SU-DHL-6 (cell line): ENCODE results near the gene ETV6.

Source experiments
- H2AFZ ChIP-seq: fragments of 200-600 bp; sonication (generic); 2 replicates; pipeline ENCODE4 v1.6.1; 2014; ENCODE audit warnings: low read depth, mild to moderate bottlenecking, moderate library complexity, mixed read lengths, antibody characterized with exemption, low read length; ENCODE audit not compliant: severe bottlenecking
- H3F3A ChIP-seq: fragments of 200-600 bp; shearing (Covaris generic); 2 replicates; pipeline ENCODE4 v1.6.0; 2016; ENCODE audit warnings: antibody characterized with exemption, mild to moderate bottlenecking; ENCODE audit not compliant: insufficient read depth
- H3K27ac ChIP-seq: fragments of 200-600 bp; sonication (generic); 2 replicates; pipeline ENCODE4 v1.5.1; 2016; ENCODE audit warnings: low read depth, mild to moderate bottlenecking, low read length, moderate library complexity, mixed read lengths
- H3K27me3 ChIP-seq: fragments of 200-600 bp; sonication (generic), shearing (Covaris generic); 2 replicates; pipeline ENCODE4 v1.6.0; 2014; ENCODE audit warnings: mild to moderate bottlenecking, low read length
- H3K36me3 ChIP-seq: fragments of 200-600 bp; sonication (generic); 2 replicates; pipeline ENCODE4 v1.6.1; 2014; ENCODE audit warnings: mild to moderate bottlenecking, low read length, mixed read lengths
- H3K4me2 ChIP-seq: fragments of 300-600, 200-600 bp; shearing (Covaris generic), sonication (generic); 2 replicates; pipeline ENCODE4 v1.6.0; 2014; ENCODE audit warnings: low read length, low read depth, mild to moderate bottlenecking; ENCODE audit not compliant: poor library complexity, severe bottlenecking
- H3K4me3 ChIP-seq: fragments of 200-600 bp; sonication (generic); 2 replicates; pipeline ENCODE4 v1.5.1; 2014; ENCODE audit warnings: antibody characterized with exemption, low read length, mild to moderate bottlenecking, mixed read lengths; ENCODE audit not compliant: insufficient read depth, poor library complexity, severe bottlenecking
- H3K79me2 ChIP-seq: fragments of 200-600 bp; sonication (generic); 2 replicates; pipeline ENCODE4 v1.6.1; 2014; ENCODE audit warnings: mild to moderate bottlenecking, low read length, moderate library complexity; ENCODE audit not compliant: insufficient read depth
- H3K9ac ChIP-seq: fragments of 200-600 bp; sonication (generic); 2 replicates; pipeline ENCODE4 v1.7.0; 2014; ENCODE audit warnings: mild to moderate bottlenecking, low read length
- H3K9me2 ChIP-seq: fragments of 200-600 bp; sonication (generic); replicated peaks from 2 replicates; pipeline ENCODE4 v1.6.1; 2014; ENCODE audit warnings: low read length; ENCODE audit not compliant: insufficient read depth
- H3K9me3 ChIP-seq: fragments of 200-600 bp; sonication (generic); 2 replicates; pipeline ENCODE4 v1.6.1; 2014; ENCODE audit warnings: low read length, mixed read lengths; ENCODE audit not compliant: insufficient read depth
- H4K20me1 ChIP-seq: fragments of 200-600 bp; sonication (generic); 2 replicates; pipeline ENCODE4 v1.6.1; 2014; ENCODE audit warnings: low read depth, mild to moderate bottlenecking, antibody characterized with exemption, low read length, moderate library complexity, mixed read lengths
- EZH2phosphoT487 ChIP-seq: fragments of 200-600 bp; sonication (generic), shearing (Covaris generic); conservative IDR thresholded peaks from 2 replicates; pipeline ENCODE4 v1.6.1; 2018; ENCODE audit warnings: mild to moderate bottlenecking, antibody characterized with exemption, low read length, moderate library complexity, mixed read lengths
- TF ChIP-seq, protein P1 (sequence below): fragments of 200-600 bp; sonication (generic); IDR thresholded peaks from one replicate; pipeline ENCODE4 v1.5.1; 2017; ENCODE audit warnings: antibody characterized with exemption, mild to moderate bottlenecking, low read length, moderate library complexity; ENCODE audit not compliant: insufficient read depth, poor library complexity, severe bottlenecking

ETV6 gene

DNA sequence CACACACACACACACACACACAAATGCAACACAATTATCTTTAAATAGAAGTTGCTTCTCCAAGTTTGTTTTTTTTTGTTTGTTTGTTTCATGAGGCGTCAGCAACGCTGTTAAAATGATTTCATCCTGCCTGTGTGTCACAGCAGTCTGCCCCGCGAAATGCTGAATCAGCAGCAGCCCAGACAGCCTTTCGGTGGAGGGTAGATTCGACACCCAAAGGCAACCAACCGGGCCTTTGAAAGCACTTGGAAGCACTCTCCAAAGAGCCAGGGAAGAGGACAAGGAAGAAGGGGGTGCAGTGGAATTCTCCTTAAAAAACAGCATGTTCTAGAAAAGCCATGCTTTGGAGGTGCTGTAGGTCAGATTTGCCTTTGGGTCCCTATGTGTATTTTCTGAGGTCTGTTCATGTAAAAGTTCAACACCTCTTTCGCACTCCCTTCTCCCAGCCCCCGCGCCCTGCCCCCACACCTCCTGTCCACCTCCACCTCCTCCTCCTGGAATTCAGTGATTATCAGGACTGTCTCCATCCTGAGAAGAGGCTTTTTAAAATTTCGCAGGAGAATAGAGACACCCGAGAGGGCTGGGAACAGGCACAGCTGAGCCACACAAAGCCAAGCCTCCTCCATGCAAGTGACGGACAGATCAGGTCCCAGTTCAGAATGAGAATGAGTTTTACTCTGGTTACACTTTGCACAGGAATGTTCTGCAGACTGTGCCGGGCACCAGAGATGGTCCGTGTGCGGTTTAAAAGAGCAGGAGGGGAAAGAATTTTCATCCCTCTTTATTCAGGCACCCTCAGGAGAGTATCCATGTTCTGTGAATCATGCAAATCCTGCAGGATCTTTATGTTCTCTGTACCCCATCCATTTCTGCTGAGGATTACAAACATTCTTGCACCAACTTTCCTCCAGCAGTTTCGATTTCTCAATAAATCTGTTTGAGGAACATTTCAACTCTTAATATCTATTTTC lies 177.9 kb downstream of the ETV6 start:
- no peak overlapping the region for H3K9ac ChIP-seq
- H3K27ac ChIP-seq, result no peak overlapping the region
- no peaks in the 10 kb centered on the region for H3K9me2 ChIP-seq
- H3K4me2 ChIP-seq, result no peak overlapping the region
- no peaks in the 10 kb centered on the region for H3K79me2 ChIP-seq
- H4K20me1 ChIP-seq, result no peaks in the 10 kb centered on the region
- no peak overlapping the region for H3K4me3 ChIP-seq
- no peaks in the 10 kb centered on the region for H3K36me3 ChIP-seq
- no peak overlapping the region for H2AFZ ChIP-seq
- no peaks in the 10 kb centered on the region for H3K9me3 ChIP-seq
- no peaks in the 10 kb centered on the region for H3F3A ChIP-seq
- TF ChIP-seq, protein P1, sequence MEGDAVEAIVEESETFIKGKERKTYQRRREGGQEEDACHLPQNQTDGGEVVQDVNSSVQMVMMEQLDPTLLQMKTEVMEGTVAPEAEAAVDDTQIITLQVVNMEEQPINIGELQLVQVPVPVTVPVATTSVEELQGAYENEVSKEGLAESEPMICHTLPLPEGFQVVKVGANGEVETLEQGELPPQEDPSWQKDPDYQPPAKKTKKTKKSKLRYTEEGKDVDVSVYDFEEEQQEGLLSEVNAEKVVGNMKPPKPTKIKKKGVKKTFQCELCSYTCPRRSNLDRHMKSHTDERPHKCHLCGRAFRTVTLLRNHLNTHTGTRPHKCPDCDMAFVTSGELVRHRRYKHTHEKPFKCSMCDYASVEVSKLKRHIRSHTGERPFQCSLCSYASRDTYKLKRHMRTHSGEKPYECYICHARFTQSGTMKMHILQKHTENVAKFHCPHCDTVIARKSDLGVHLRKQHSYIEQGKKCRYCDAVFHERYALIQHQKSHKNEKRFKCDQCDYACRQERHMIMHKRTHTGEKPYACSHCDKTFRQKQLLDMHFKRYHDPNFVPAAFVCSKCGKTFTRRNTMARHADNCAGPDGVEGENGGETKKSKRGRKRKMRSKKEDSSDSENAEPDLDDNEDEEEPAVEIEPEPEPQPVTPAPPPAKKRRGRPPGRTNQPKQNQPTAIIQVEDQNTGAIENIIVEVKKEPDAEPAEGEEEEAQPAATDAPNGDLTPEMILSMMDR, result no peak
- TF ChIP-seq EZH2phosphoT487, result no peak
- no peaks in the 10 kb centered on the region for H3K27me3 ChIP-seq

DNA sequence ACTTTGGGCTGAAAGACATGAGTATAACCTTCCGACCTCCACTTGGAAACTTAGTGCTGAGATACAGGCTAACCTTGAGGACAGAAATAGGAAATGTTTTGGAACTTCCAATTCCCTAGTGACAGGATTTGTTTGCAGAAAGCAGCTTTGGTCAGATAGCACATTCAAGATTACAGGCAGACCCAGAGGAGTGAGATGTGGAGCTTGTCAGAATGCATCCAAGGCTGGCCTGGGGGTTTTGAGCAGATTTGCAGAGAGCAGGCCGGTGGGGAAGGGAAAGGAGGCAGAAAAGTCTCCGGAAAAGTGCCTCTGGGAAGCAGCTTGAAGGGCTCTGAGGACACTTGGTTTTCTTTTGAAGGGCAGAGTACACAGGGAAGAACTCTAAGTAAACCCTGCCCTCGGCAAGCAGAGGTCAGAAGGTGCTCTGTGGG lies 180.3 kb downstream of the ETV6 start:
- Histone ChIP-seq H3K4me3 (no peak overlapping the region), H3F3A (no peaks in the 10 kb centered on the region), H3K27ac (no peak overlapping the region), H4K20me1 (no peaks in the 10 kb centered on the region), H3K36me3 (no peaks in the 10 kb centered on the region), H2AFZ (no peak overlapping the region), H3K4me2 (no peak overlapping the region), H3K9me2 (no peaks in the 10 kb centered on the region), H3K9me3 (no peaks in the 10 kb centered on the region), H3K79me2 (no peaks in the 10 kb centered on the region), H3K9ac (no peak overlapping the region), H3K27me3 (no peaks in the 10 kb centered on the region)
- TF ChIP-seq EZH2phosphoT487, result no peak
- TF ChIP-seq, protein P1, result no peak

DNA sequence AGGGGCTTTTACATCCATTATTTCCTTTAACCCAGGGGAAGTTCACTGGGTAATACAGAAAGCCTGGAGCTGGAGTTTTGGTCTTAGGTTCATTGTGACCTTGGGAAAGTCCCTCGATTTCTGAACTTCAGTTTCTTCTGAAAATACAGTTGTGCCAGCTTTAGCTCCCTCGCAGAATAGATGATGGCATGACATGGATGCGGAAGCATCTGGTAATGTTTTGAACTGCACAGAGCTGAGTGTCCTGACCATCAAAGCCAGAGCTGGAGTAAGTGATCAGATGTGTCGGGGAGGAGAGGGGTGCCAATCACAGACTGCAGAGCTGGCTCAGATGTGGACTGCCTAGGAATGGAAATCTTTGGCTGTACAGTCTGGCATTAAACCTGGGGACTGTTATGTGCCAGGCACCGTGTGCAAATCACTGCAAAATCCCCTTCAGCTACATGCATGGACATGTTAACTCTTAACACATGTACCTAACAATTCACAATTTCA lies 180.9 kb downstream of the ETV6 start:
- Histone ChIP-seq H3F3A (no peaks in the 10 kb centered on the region), H3K27ac (no peak overlapping the region), H3K9me3 (no peaks in the 10 kb centered on the region)

More for the DNA sequence above, 180.9 kb downstream of the ETV6 start:
- no peak for TF ChIP-seq EZH2phosphoT487
- TF ChIP-seq, protein P1, result no peak
- Histone ChIP-seq H3K9ac (no peak overlapping the region), H3K9me2 (no peaks in the 10 kb centered on the region), H3K27me3 (no peaks in the 10 kb centered on the region), H3K79me2 (no peaks in the 10 kb centered on the region), H3K36me3 (no peaks in the 10 kb centered on the region), H3K4me2 (no peak overlapping the region), H4K20me1 (no peaks in the 10 kb centered on the region), H3K4me3 (no peak overlapping the region), H2AFZ (no peak overlapping the region)
